DMS53 treated with DMSO at 0.1 percent for 48 hours (cell line): ENCODE results near the gene CLCN7.
A peak's percentile ranks its signal among the peaks of the same experiment; 100 is the strongest.

Source experiments
- DNase-seq: peaks from one replicate; lab custom pipeline; 2025; ENCODE audit not compliant: unreplicated experiment; lab: John Stamatoyannopoulos, UW

CLCN7 gene

GRCh38 chr16:1502092-1503004, 27.5 kb upstream of the CLCN7 start:
- DNase-seq: no peak

GRCh38 chr16:1501630-1502029, 26.8 kb upstream of the CLCN7 start:
- DNase-seq: no peak

- no peak for DNase-seq
Observed at GRCh38 chr16:1500465-1501150, 25.8 kb upstream of the CLCN7 start.

GRCh38 chr16:1499756-1500464, 25.1 kb upstream of the CLCN7 start:
- no peak for DNase-seq

GRCh38 chr16:1498899-1499676, 24.3 kb upstream of the CLCN7 start:
- DNase-seq: no peak

- no peak for DNase-seq
Observed at GRCh38 chr16:1497014-1497598, 22.3 kb upstream of the CLCN7 start.

GRCh38 chr16:1496464-1496863, 21.6 kb upstream of the CLCN7 start:
- no peak for DNase-seq

GRCh38 chr16:1495889-1496262, 21.0 kb upstream of the CLCN7 start:
- DNase-seq: no peak

- DNase-seq: no peak
Observed at GRCh38 chr16:1495211-1495888, 20.5 kb upstream of the CLCN7 start.

- DNase-seq: no peak
Observed at GRCh38 chr16:1494711-1495110, 19.9 kb upstream of the CLCN7 start.

GRCh38 chr16:1494129-1494640, 19.4 kb upstream of the CLCN7 start:
- no peak for DNase-seq

GRCh38 chr16:1493746-1494094, 18.9 kb upstream of the CLCN7 start:
- DNase-seq: no peak

- DNase-seq: peak; percentile 54
Observed at GRCh38 chr16:1492923-1493745, 18.3 kb upstream of the CLCN7 start, which contains the start of gene TELO2. Gene TELO2, plus strand, starts transcription at chr16:1493360. Its CDS starts 922 bp downstream, at chr16:1494282.

- DNase-seq: no peak
Observed at GRCh38 chr16:1492082-1492922, 17.5 kb upstream of the CLCN7 start.

GRCh38 chr16:1491327-1491726, 16.5 kb upstream of the CLCN7 start:
- DNase-seq: no peak

- no peak for DNase-seq
Observed at GRCh38 chr16:1489077-1489476, 14.2 kb upstream of the CLCN7 start.

- no peak for DNase-seq
Observed at GRCh38 chr16:1488619-1489018, 13.8 kb upstream of the CLCN7 start, which contains the start of gene PTX4. Gene PTX4, minus strand, starts transcription at chr16:1488944. Its CDS starts 35 bp downstream, at chr16:1488909.

GRCh38 chr16:1488054-1488601, 13.3 kb upstream of the CLCN7 start:
- no peak for DNase-seq
